ENCODE results near the gene GLI1.

The GLI1 gene

DNA sequence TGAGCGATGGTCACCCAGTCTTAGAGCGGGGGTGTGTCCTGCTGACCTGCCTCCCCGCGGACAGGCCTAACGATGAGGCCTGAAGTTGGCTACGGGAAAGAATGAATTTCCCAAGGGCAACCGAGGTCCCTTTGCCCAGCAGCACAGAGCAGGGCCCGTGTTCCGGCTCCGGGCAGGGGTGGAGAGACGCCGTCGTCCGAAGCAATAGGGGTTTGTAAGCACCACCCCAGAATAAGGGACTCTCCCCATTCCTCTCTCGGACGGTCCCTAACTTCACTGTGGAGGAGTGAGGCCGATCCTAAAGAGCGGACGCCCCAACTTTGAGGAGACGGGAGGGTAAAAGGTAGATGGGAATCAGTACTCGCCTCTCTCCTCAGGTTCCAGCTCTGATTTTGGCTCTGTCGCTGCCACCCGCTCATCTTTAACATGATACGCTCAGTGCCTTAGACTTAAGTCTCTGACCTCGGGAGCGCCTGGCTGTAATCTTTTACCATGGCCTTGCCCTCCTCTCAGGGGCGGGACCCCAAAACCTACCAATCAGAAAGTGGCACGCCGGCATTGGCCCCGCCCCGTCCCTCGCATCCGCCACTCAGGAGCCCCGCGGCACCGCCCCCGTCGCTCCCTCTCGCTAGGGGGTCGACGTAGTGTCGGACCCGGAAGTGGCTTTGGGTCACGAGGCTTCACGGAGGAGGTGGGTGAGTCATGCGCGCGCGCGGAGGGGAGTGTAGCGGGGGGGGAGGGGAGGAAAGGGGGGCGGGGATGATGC is 60.7 kb downstream of the GLI1 start, which contains the start of gene DDIT3:
TSS of gene DDIT3 (minus strand) at position 462 of the 766 bp plus-strand sequence. CDS start 3,108 bp downstream, outside the sequence.
- peak; percentile 93 for DNase-seq

DNA sequence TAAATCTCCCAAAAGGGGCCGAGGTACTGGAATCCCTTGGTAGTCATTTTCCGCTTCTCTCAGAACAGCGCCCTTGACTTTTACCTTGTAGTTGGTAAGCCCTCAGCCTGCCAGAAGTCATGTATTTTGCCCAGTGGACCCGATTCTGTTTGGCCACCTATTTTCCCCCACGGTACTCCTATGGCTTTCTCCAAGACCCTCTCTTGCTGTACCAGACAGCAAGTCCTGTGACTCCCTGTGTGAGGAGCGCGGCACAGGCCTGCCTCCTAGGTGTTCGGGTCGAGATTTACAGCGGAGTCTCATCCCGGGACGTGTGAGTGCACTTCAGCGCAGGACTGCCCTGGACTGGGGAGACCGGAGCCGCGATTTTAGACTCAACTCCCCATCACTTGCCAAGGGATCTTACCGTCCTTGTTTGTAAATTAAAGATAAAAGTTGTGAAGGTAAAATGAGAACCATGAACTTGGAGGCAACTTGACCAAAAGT is 62.0 kb downstream of the GLI1 start:
- DNase-seq, result peak; percentile 79
